SKM-1 (cell line): ENCODE measurements around the gene KIF2C.
"Not testable (repeated sequence)": the region's sequence is repeated elsewhere in the genome, so short reads cannot be mapped to it uniquely, and the experiment has no call there.

Source experiments
- DNase-seq: peaks from one replicate; lab custom pipeline; 2025; ENCODE audit not compliant: unreplicated experiment; lab: John Stamatoyannopoulos, UW

The KIF2C gene

GRCh38 chr1:44792736-44793502, 53.3 kb downstream of the KIF2C start:
- DNase-seq = no peak

- DNase-seq = not testable (repeated sequence)
Observed at GRCh38 chr1:44797886-44798285, 58.2 kb downstream of the KIF2C start.

- no peak for DNase-seq
Observed at GRCh38 chr1:44798481-44799365, 59.1 kb downstream of the KIF2C start.

- DNase-seq = peak; percentile 91
Observed at GRCh38 chr1:44799770-44800584, 60.3 kb downstream of the KIF2C start, which contains the start of gene PLK3. PLK3 (plus strand) TSS chr1:44800377; CDS start chr1:44800464, 87 bp downstream.

- DNase-seq = no peak
Observed at GRCh38 chr1:44801491-44802305, 62.1 kb downstream of the KIF2C start.

GRCh38 chr1:44802306-44803061, 62.8 kb downstream of the KIF2C start:
- DNase-seq = no peak

GRCh38 chr1:44803062-44803311, 63.4 kb downstream of the KIF2C start:
- no peak for DNase-seq

GRCh38 chr1:44803312-44804095, 63.9 kb downstream of the KIF2C start:
- no peak for DNase-seq

GRCh38 chr1:44805311-44806024, 65.8 kb downstream of the KIF2C start:
- DNase-seq = no peak

- no peak for DNase-seq
Observed at GRCh38 chr1:44806025-44806703, 66.5 kb downstream of the KIF2C start.

GRCh38 chr1:44806704-44807363, 67.2 kb downstream of the KIF2C start, which contains the start of gene DYNLT4:
DYNLT4 (minus strand) TSS chr1:44807351; CDS start chr1:44806668, 683 bp downstream.
- DNase-seq = no peak

GRCh38 chr1:44807364-44808062, 67.9 kb downstream of the KIF2C start:
- peak; percentile 82 for DNase-seq

GRCh38 chr1:44808063-44808937, 68.7 kb downstream of the KIF2C start, which contains the start of gene BTBD19:
BTBD19 (plus strand) TSS chr1:44808523; CDS start chr1:44808821, 298 bp downstream.
- no peak for DNase-seq

- peak; percentile 66 for DNase-seq
Observed at GRCh38 chr1:44808938-44809917, 69.6 kb downstream of the KIF2C start.
